HAP-1 (cell line): Measurements from ENCODE around the gene FAM236B.
"Not testable (repeated sequence)": the region's sequence is repeated elsewhere in the genome, so short reads cannot be mapped to it uniquely, and the experiment has no call there.

Experiments used
- DNase-seq, 2 experiments: peaks; one replicate each; pipeline ENCODE4 v3.0.0-alpha.2; 2016 to 2020; ENCODE audit warnings: low spot score in 2 of 2
- H3K27me3 ChIP-seq: fragments of 250-450 bp; sonication (Bioruptor Pico); 2 replicates; pipeline ENCODE4 v1.5.1; 2020; ENCODE audit warnings: low read depth, mild to moderate bottlenecking, moderate library complexity
- H3K36me3 ChIP-seq: fragments of 250-450 bp; sonication (Bioruptor Pico); replicated peaks from 2 replicates; pipeline ENCODE4 v1.5.1; 2020; ENCODE audit warnings: mild to moderate bottlenecking
- H3K4me1 ChIP-seq: fragments of 250-450 bp; sonication (Bioruptor Pico); 2 replicates; pipeline ENCODE4 v1.5.1; 2020; ENCODE audit warnings: mild to moderate bottlenecking
- H3K4me3 ChIP-seq: fragments of 250-450 bp; sonication (Bioruptor Pico); 2 replicates; pipeline ENCODE4 v1.5.1; 2020; ENCODE audit warnings: mild to moderate bottlenecking, moderate library complexity
- H3K9me3 ChIP-seq: fragments of 250-450 bp; sonication (Bioruptor Pico); 2 replicates; pipeline ENCODE4 v1.5.1; 2020; ENCODE audit warnings: mild to moderate bottlenecking, moderate library complexity
- in situ Hi-C: fragments of 300-500 bp; cut with MboI; formaldehyde crosslinking; loops from 3 replicates; pipeline ENCODE4 v1.14.3; 2020; ENCODE audit warnings: low sequenced_read_pairs, inconsistent platforms, mixed read lengths

FAM236B gene

GRCh38 chrX:72733636-72734035 is 48.8 kb downstream of the FAM236B start:
- H3K36me3 ChIP-seq, DNase-seq, H3K4me1 ChIP-seq, H3K27me3 ChIP-seq, in situ Hi-C loops, H3K4me3 ChIP-seq, H3K9me3 ChIP-seq: not testable (repeated sequence)
